ENCODE data around the gene VPS13A.

DNA sequence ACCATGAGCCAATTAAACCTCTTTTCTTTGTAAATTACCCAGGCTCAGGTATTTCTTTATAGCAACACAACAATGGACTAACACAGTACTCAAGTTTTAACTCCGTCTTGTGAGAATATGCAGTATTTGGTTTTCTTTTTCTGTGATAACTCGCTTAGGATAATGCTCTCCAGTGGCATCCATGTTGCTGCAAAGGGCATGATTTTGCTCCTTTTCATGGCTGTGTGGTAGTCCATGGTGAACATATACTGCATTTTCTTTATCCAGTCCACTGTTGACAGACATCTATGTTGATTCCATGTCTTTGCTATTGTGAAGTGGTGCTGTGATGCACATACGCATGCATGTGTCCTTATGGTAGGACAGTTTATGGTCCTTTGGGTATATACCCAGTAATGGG lies 10.9 kb downstream of the VPS13A start:
- TF ChIP-seq, protein P1, sequence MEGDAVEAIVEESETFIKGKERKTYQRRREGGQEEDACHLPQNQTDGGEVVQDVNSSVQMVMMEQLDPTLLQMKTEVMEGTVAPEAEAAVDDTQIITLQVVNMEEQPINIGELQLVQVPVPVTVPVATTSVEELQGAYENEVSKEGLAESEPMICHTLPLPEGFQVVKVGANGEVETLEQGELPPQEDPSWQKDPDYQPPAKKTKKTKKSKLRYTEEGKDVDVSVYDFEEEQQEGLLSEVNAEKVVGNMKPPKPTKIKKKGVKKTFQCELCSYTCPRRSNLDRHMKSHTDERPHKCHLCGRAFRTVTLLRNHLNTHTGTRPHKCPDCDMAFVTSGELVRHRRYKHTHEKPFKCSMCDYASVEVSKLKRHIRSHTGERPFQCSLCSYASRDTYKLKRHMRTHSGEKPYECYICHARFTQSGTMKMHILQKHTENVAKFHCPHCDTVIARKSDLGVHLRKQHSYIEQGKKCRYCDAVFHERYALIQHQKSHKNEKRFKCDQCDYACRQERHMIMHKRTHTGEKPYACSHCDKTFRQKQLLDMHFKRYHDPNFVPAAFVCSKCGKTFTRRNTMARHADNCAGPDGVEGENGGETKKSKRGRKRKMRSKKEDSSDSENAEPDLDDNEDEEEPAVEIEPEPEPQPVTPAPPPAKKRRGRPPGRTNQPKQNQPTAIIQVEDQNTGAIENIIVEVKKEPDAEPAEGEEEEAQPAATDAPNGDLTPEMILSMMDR (IDR thresholded peaks at IDR 0.05) = no peak
- TF ChIP-seq EZH2 (IDR thresholded peaks at IDR 0.05) = no peak

Measured in neural progenitor cell (in vitro differentiated cells).